HG02973 (cell line): ENCODE measurements around the gene DOCK10.
"Not testable (repeated sequence)": the region's sequence is repeated elsewhere in the genome, so short reads cannot be mapped to it uniquely, and the experiment has no call there.

ENCODE experiments used
- ATAC-seq: cut with Tn5 transposase; IDR thresholded peaks from one replicate; pipeline ENCODE4 v1.9.1; 2021; ENCODE audit warnings: moderate library complexity; ENCODE audit not compliant: unreplicated experiment

Gene DOCK10

GRCh38 chr2:224925061-224925809, 117.0 kb downstream of the DOCK10 start:
- no peak for ATAC-seq

DNA sequence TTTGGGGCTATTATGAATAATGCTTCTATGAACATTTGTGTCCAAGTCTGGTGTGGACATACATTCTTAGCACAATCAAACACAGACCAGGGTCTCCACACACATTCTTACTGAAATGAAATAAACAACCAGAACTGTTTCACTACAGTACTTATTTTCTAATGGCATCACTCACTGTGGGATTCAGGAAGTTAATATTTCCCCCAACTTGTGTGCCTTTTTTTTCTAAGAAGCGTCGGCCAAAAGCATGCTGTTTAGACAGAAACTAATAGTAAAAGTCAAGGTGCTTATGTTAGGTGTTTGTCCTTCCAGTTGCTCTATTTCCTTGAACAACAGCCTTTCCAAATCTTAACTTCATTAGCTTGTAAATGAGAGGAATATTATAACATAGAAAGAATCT, 117.6 kb downstream of the DOCK10 start:
- no peak for ATAC-seq

DNA sequence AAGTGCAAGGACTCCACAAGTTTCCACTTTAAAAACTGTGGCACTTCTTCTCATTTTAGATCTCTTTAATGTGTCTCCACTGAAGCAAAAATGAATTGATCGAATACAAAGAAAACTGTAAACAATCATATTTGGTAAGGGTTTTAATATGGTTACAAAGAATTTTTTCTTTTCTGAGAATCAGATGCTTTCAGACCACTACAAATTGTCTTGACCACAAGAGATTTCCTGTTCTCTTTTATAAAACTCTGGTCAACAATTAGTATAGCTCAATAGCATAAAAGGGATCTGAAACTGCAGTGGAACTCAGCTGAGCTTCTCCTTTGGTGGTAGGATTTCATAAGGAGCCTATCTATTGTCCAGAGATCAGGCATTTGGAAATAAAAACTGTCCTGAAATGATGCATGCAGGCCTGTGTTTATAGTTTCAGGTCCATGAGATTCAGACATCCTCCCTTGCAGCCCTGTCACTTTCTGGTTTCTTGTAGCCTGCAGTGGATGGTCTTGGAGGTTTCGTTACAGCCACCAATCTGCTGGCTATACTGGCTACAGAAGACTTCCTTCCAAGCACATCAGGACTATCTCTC, 120.0 kb downstream of the DOCK10 start:
- ATAC-seq = peak; percentile 62

DNA sequence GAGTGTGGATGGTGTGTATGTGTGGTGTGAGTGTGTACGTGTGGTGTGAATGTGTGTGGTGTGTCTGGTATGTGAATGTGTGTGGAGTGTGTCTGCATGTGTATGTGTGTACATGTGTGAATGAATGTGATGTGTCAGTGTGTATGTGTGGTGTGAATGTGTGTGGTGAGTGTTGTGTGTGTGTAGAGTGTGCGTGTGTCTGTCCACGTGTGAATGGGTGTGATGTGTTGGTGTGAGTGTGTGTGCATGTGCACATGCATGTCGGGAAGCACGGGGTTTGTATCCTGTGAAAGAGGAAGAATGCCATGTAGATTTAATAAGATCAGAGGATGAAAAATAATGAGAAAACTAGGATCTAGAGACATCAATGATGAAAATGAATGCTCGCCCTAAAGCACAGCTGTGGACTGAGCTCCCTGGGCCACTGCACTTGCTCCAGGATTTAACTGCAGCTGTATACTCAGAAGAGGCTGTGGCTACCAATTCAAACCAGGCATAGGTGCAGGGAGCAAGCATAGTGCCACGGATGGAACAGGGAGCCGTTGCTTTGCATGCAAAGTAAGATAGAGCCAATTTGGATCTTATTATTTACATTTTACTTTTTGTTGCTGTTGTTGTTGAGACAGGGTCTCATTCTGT, 122.7 kb downstream of the DOCK10 start:
- no peak for ATAC-seq

DNA sequence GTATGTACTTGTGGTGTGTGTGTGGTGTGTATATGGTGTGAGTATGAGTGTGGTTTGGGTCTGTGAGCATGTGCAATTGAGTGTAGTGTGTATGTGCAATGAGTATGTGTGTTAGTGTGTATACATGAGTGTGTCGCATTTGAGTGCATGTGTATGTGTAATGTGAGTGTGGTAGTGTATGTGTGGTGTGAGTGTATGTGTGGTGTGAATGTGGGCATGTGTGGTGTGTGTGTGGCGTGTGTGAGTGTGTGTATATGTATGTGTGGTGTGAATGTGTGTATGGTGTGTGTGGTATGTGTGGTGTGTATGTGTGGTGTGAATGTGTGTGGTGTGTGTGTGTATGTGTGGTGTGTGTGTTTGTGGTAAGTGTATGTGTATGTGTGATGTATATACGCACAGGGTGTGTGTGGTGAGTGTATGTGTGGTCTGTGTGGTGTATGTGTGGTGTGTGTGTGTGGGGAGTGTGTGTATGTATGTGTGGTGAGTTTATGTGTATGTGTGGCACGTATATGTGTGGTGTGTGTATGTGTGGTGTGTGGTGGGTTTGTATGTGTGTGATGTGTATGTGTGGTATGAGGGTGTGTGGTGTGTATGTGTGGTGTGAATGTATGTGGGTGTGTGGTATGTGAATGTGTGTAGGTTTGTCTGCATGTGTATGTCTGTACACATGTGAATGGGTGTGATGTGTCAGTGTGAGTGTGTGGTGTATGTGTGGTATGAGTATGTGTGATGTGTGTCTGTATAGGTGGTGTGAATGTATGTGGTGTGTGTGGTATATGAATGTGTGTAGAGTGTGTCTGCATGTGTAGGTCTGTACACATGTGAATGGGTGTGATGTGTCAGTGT, 123.4 kb downstream of the DOCK10 start:
- no peak for ATAC-seq

DNA sequence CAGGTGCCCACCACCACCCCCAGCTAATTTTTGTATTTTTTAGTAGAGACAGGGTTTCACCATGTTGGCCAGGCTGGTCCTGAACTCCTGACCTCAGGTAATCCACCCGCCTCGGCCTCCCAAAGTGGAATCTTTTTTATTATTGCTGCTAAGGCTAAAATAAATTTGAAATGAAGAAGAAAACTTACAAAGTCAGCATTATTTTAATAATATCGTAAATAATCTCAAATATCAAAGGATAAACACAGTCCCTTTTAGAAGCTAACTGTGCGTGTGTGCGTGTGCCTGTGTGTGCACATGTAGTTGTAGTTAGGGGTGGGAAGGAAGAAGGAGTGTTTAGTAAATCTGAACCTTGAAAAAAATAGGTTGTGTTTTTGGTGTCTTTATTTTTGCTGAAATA, 125.0 kb downstream of the DOCK10 start:
- not testable (repeated sequence) for ATAC-seq

- ATAC-seq = no peak
These were observed 127.1 kb downstream of the DOCK10 start for GRCh38 chr2:224915136-224915535.

GRCh38 chr2:224910574-224910925, 131.7 kb downstream of the DOCK10 start:
- ATAC-seq = no peak

DNA sequence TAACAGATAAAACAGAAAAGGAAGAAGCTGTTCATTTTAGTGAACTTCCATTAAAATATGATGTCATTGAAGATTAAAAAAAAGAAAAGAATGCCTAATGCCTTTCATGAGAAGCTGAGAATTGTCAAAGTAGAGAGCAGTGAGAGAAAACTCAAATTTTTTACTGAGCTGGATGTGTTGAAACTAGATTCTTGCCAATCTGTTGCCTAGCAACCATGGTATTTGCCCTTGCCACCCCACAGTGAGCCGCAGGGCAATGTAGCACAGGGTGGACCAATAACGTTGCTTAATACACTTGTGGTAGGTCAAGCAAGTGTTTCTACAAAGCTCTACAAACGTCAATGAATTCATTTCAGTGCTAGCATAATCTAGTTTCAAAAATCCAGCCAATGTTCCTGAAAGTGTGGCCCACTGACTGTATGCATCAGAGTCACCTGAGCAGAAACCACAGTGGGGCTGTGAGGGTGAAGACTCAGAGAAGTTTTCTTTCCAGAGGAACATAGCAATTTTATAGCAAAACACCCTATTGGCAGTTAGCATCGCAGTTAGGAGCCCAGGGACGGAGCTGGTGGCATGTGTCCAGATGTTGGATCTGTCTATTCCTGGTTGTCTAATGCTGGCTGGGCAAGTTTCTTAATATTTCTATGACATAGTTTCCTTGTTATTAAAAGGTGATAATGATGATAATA, 132.2 kb downstream of the DOCK10 start:
- no peak for ATAC-seq

DNA sequence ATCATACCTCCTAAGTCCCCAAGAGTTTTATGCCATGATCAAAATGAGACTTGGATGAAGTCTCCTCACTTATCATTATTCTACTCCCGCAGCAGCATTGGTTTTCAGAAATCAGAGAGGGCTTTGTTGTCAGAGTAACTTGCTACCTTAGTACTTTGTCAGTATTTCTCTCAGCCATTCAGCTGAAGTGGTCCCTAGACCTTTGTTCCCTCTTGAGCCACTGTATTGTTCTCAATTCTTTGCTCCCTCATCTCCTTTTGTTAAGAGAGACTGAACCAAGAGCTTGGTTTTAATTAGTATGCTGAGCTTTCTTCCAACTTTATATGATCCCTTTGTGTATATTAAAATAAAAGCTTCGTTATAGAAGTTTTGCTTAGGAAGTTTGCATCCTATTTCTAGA, 133.4 kb downstream of the DOCK10 start:
- no peak for ATAC-seq

DNA sequence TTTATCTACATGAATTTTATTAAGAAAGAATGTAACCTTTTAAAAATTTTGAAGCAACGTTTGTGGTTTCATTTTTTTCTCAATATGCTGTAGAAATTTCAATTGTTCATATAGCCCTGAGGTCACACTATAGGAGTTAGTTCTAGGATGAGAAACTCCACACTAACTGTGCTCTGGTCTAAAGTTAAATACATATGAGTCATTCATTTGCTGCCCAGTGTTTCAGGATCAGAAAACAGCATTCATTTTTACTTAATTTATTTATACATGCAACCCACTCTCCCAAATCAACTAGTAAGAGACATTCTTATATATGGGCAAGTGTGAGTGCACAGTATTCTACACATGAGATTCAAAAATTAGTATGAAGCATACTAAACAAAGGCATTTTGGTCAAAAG, 137.9 kb downstream of the DOCK10 start:
- ATAC-seq = peak; percentile 50

- no peak for ATAC-seq
These were observed 138.6 kb downstream of the DOCK10 start for GRCh38 chr2:224903621-224904020.

GRCh38 chr2:224901121-224901676, 141.1 kb downstream of the DOCK10 start:
- ATAC-seq = no peak

DNA sequence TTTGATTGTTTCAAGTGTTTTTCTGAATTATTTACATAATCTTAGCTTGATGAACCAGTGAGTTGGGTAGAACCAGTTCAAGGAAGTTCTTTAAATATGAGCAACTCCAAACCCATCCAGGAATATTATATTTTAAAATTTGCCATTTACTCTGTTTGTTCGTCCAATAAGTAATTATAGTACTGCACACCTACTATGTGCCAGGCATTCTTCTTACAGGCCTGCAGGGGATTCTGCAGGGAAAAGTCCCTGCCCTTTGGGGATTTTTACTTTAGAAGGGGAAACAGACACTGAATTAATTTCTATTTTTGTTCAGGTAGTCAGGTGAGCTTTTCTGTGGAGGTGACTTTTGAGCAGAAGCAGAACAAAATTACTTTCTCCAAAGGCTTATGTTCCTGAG, 146.9 kb downstream of the DOCK10 start:
- no peak for ATAC-seq

DNA sequence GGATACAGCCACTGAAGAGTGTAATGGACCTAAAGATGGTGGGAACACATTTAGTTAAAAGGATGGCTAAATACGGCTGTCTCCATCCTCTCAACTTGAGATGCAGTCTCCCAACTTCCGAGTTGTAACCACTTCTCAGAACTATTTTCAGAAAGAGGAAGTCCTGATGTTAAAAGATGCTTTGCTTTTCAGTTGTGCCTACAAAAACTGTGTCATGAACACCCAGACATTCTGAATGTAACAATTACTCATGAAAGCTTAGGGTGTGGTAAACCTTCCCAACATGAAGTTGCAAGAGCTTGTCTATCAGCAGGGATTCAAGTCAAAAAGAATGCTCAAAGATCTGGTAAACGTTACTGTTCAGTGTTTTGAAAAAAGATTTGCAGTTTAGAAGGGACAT, 147.9 kb downstream of the DOCK10 start:
- peak; percentile 85 for ATAC-seq

GRCh38 chr2:224893848-224894247, 148.4 kb downstream of the DOCK10 start:
- no peak for ATAC-seq

DNA sequence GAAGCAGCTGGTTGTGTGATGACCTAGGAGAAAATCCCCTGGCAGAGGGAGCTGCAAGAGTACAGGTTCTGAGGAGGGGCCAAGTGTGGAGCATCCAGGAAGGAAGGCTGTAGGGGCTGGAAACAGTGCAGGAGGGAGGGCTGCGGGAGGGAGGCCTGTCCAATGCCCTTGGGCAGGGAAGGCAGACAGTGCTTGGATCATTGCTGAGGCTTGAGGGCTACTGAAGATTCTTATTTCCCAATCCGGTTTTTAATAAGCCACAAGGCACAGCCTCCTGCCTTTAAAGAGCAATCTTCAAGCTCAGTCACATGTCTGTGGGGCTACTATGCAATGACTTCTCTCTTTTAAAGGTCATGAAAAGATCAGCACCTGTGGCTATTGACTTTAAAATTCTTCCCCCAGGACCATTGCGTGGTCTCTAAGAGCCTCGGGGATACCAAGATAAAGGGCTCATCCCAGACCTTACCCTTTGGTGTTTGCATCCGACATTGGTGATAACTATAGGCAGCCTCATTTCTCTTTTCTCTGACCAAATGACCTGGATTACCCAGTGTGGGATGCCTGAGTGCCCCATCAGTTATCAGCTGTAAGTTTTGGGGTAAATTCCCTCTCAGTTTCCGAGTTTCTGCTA, 149.6 kb downstream of the DOCK10 start:
- ATAC-seq = no peak

GRCh38 chr2:224890372-224890771, 151.9 kb downstream of the DOCK10 start:
- no peak for ATAC-seq

- ATAC-seq = no peak
These were observed 155.1 kb downstream of the DOCK10 start for GRCh38 chr2:224887141-224887540.
